Measurements from ENCODE around the gene MSH2. TPM values are rescaled to one million over a fixed set of nuclear protein-coding genes. Genes with fewer than 3 reads are reported as not detected.
A peak's percentile ranks its signal among the peaks of the same experiment; 100 is the strongest.

MSH2 gene
- total RNA-seq, 1 experiment from 2014 or later = 139 TPM

GRCh38 chr2:47401789-47402554, 984 bp upstream of the MSH2 start:
- H3K27me3 ChIP-seq (ENCODE audit: insufficient read depth, low read length) = no peaks in the 10 kb centered on the region
- TF ChIP-seq CTCF (conservative IDR thresholded peaks at IDR 0.05) = no peak
- H3K18ac ChIP-seq (ENCODE audit: insufficient read length, low read depth, low read length) = peak overlapping the region; percentile 33
- peak; percentile 60 for DNase-seq
- Mint-ChIP-seq H3K27ac (peak overlapping the region; percentile 98 to 100 (median 99)), H3K9me3 (peaks cover 14 to 24% of the 10 kb centered on the region in 2 experiments), H3K27me3 (ENCODE audit: low read depth) (no peaks in the 10 kb centered on the region), H3K36me3 (ENCODE audit: insufficient read depth in 1 of 3, low read depth in 3 of 3) (peaks cover 22 to 29% (median 27%) of the 10 kb centered on the region in 3 experiments), H3K4me3 (peak overlapping the region; percentile 94 to 98), H3K4me1 (peaks cover 29 to 33% of the 10 kb centered on the region in 2 experiments)
- no CpG with 5 or more reads among the region's 36 CpGs for WGBS (ENCODE audit: extremely low coverage, insufficient read length, low lambda C conversion rate)
- no peak overlapping the region for H2AK5ac ChIP-seq (ENCODE audit: insufficient read length, low read length)
- no peak overlapping the region for H2BK5ac ChIP-seq (ENCODE audit: insufficient read length, low read length)
- no peaks in the 10 kb centered on the region for H3K79me1 ChIP-seq (ENCODE audit: insufficient read depth, low read depth, low read length, poor library complexity, severe bottlenecking)
- no peak overlapping the region for H3T11ph ChIP-seq (ENCODE audit: low read length)
- H2AFZ ChIP-seq (ENCODE audit: low read length) = no peak overlapping the region
- no peak overlapping the region for H2BK120ac ChIP-seq (ENCODE audit: low read depth, low read length, poor library complexity, severe bottlenecking)
- H4K8ac ChIP-seq (replicated peaks; ENCODE audit: insufficient read length, low read depth, low read length) = no peak overlapping the region
- peak overlapping the region; percentile 44 for H4K5ac ChIP-seq (ENCODE audit: insufficient read length, low read depth, low read length)
- peaks cover 8% of the 10 kb centered on the region for H3K23me2 ChIP-seq (ENCODE audit: insufficient read length, low read depth, low read length, poor library complexity, severe bottlenecking)
- H3K14ac ChIP-seq (ENCODE audit: insufficient read depth, low read length) = no peak overlapping the region
- peak overlapping the region; percentile 93 for H3K27ac ChIP-seq (ENCODE audit: insufficient read length, low read depth, low read length)
- H2BK12ac ChIP-seq (ENCODE audit: insufficient read length, low read depth, low read length) = peak overlapping the region; percentile 9
- no peak overlapping the region for H2BK20ac ChIP-seq (ENCODE audit: low read depth, low read length, poor library complexity, severe bottlenecking)
- no peak overlapping the region for H2BK15ac ChIP-seq (ENCODE audit: low read depth, low read length)
- no peak overlapping the region for H4K91ac ChIP-seq (ENCODE audit: insufficient read length, low read depth, low read length)
- no peak overlapping the region for H3K23ac ChIP-seq (ENCODE audit: insufficient read length, low read depth, low read length)
- peaks cover 29% of the 10 kb centered on the region for H3K79me2 ChIP-seq (ENCODE audit: insufficient read depth, low read length)
- no peaks in the 10 kb centered on the region for H3K9me3 ChIP-seq (ENCODE audit: control insufficient read depth, low read depth, low read length)
- H3K56ac ChIP-seq (ENCODE audit: insufficient read length, low read depth, low read length) = no peak overlapping the region
- no peaks in the 10 kb centered on the region for H4K20me1 ChIP-seq (ENCODE audit: control insufficient read depth, insufficient read depth, insufficient read length)
- no peak overlapping the region for H3K4ac ChIP-seq (ENCODE audit: low read depth, low read length)
- no peaks in the 10 kb centered on the region; the same call in 1 of the 2 replicates for H3K4me1 ChIP-seq (ENCODE audit: insufficient read depth, low read length)
- H3K9ac ChIP-seq (ENCODE audit: extremely low read depth, insufficient read length, low read length) = peak overlapping the region; percentile 44
- peak overlapping the region; percentile 92 for H3K4me2 ChIP-seq (ENCODE audit: insufficient read depth, insufficient read length, low read length)
